GM12872 (cell line): Measurements from ENCODE around the gene TOM1L2.

Experiments
- TF ChIP-seq, protein P1 (sequence below): IDR thresholded peaks from 3 replicates; pipeline ENCODE4 v1.5.1; 2011; ENCODE audit warnings: low read depth, mild to moderate bottlenecking, low read length, moderate library complexity; ENCODE audit not compliant: insufficient read depth

Gene TOM1L2

DNA sequence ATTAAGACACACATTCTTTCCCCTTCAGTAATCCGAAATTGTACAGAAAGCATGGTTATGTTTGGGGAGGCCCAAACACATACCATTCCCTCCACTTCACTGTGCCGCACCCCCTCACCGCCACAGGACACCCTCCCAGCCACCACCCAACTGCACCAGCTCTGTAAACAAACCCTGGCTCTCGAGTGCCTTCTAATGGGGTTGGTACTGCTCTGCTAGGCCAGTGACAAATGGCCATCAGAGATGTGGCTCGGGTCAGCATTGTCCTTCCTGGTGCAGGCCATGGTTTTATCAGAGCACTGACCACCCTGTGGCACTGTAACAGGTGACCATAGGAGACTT lies 111.5 kb downstream of the TOM1L2 start:
- TF ChIP-seq, protein P1, sequence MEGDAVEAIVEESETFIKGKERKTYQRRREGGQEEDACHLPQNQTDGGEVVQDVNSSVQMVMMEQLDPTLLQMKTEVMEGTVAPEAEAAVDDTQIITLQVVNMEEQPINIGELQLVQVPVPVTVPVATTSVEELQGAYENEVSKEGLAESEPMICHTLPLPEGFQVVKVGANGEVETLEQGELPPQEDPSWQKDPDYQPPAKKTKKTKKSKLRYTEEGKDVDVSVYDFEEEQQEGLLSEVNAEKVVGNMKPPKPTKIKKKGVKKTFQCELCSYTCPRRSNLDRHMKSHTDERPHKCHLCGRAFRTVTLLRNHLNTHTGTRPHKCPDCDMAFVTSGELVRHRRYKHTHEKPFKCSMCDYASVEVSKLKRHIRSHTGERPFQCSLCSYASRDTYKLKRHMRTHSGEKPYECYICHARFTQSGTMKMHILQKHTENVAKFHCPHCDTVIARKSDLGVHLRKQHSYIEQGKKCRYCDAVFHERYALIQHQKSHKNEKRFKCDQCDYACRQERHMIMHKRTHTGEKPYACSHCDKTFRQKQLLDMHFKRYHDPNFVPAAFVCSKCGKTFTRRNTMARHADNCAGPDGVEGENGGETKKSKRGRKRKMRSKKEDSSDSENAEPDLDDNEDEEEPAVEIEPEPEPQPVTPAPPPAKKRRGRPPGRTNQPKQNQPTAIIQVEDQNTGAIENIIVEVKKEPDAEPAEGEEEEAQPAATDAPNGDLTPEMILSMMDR: no peak

DNA sequence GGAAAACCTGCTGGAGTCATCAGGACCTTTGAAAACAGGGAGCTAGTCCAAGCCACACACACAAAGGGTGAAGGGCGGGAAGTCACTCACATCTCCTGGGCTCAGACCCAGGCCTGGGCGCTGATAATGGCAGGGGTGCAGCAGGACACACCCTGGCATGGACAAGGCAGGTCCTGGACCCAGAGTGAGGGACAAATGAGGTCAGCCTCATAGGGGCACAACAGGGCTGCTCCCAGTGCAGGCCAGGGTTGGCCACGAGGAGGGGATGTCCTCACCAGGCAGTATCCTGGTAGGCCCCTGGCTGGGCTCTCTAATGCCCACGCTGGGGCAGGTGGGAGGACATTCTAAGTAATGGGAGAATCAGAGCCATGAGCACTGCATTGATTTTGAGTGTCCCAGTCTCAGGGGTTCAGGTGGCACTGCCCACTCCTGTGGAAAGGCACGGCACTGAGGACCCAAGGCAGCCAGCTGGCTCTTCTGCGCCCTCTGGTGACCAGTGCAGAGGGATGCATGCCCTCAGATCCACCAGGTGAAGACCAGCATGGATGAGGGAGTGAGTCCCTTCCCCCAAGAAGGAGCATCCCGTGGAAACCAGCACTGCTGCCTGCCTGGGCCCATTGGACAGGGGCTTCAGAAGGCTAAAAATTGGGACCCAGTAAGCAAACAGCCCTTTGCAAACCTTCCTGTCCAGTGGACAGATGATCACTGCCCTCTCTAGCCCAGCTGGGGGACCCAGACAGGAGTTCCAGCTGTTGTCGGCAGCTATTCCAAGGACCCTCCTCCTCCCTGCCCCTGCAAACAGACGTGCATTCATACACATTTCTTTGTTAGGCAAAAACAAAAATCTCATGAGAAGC lies 112.1 kb downstream of the TOM1L2 start:
- TF ChIP-seq, protein P1: peak; percentile 99

DNA sequence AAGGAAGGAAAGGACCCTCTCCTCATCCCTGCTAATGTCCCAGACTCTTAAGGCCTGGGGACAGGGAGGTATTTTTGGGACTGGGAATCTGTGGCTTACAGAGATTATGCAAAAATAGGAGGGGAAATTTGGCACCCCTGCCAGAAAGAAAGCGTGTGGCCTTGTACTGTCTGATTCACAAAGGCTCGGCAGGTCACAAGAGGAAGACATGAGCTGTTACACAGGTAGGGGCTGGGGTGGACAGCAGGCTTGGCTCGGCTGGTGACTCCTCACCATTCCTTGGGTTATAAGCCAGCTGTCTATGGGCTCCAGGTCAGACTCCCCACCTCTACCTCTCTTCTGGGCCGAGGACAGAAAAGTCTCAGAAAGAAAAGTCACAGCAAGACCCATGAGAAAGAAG lies 114.7 kb downstream of the TOM1L2 start:
- TF ChIP-seq, protein P1: no peak

DNA sequence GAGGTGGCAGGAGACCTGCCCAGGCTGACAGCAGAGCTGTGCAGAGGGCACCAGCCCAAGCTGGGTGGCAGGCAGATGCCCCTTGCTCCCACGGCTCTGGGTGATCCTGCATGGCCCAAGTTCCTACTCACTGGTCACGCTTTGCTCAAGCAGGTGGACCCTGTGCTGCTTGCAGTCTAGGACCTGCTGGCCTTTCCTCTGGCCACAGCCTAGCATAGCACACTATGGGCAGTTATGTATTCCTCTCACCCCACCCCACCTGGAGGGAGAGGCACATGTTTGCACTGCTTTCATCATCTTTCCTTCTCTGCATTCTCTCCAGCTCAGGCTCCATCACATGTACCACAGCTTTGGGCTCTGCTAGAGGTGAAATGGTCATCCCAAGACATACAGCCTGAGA lies 115.8 kb downstream of the TOM1L2 start:
- TF ChIP-seq, protein P1: no peak

DNA sequence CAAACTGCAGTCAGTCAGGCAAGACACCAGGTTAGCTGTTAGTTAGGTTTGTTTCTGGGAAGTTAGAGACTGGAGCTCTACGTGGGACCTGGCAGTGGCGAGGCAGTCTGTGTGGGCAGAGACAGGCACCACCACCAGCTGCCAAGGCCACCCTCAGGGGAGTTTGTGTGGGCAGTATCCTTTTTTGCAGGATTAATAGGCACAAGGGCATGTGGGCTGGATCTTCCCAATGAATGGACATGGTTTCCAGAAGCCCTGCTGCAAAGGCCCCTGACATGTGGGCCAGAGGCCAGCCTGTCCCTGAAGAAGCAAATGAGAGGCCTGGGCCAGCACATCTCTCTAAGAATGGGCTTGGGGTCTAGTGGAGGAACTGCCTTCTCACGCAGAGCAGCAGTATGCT lies 116.2 kb downstream of the TOM1L2 start:
- TF ChIP-seq, protein P1: no peak

DNA sequence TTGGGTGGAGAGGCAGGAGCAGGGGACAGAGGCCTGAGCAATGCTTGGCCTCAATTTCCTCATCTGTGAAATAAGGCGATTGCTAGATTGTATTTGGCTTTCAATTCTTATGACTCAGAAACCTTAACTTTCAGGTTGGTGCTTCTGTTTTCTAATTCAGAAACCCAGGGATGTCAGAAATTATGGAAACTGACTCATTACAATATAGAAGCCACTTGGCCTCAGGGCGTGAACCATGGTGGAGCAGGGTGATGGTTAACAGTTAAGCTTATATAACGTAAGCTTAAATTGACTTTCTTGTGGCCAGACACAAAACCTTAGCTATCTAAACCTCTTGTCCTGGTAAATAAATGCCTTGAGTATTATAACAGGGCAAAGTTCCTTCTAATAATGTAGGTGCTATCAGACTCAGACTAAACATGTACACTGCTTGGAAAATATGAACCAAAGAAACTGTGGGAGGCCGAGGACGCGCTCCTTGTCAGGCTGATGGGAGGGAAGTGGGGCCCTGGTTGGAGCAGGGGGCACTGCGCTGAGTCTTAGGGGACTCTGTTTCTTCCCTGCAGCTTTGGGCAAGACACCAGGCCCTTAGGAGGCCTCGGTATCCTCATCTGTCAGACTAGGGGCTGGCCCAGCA lies 118.3 kb downstream of the TOM1L2 start:
- TF ChIP-seq, protein P1: no peak

DNA sequence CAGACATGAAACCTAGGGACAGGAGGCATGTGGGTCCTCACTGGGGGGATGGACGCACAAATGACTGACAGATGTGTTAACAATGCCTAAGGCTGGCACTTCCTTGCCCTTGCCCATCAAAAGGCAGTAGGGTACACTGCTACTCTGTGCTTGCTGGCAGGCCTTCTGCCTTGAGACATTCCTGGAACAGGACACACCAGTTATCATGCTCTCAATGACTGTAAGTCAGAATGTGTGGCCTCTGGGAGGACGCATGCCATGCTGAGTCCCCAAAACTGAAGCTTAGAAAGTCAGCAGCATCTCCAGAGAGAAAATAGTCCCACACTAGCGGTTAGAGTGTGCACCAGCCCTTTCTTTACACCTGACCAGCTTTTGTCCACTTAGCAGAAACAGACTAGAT lies 119.3 kb downstream of the TOM1L2 start:
- TF ChIP-seq, protein P1: no peak
